DOHH2 (cell line): ENCODE measurements around the gene TRMT1L.

Experiments used
- H3F3A ChIP-seq: fragments of 200-600 bp; sonication (generic), shearing (Covaris generic); 2 replicates; pipeline ENCODE4 v1.6.0; 2016; ENCODE audit warnings: antibody characterized with exemption, mild to moderate bottlenecking; ENCODE audit not compliant: control insufficient read depth, insufficient read depth
- H3K27ac ChIP-seq: fragments of 200-600 bp; sonication (generic); 2 replicates; pipeline ENCODE4 v1.5.1; 2014; ENCODE audit warnings: low read depth, mild to moderate bottlenecking, low read length, moderate library complexity
- H3K27me3 ChIP-seq: fragments of 200-600 bp; sonication (generic); 2 replicates; pipeline ENCODE4 v1.6.1; 2014; ENCODE audit warnings: mild to moderate bottlenecking, low read length, mixed read lengths; ENCODE audit not compliant: control insufficient read depth
- H3K36me3 ChIP-seq: fragments of 200-600 bp; sonication (generic); 2 replicates; pipeline ENCODE4 v1.6.1; 2014; ENCODE audit warnings: mild to moderate bottlenecking, low read length, moderate library complexity, mixed read lengths; ENCODE audit not compliant: control insufficient read depth
- H3K4me1 ChIP-seq: fragments of 200-600 bp; sonication (generic); 2 replicates; pipeline ENCODE4 v1.6.1; 2014; ENCODE audit warnings: mild to moderate bottlenecking, low read length, mixed read lengths; ENCODE audit not compliant: control insufficient read depth
- H3K4me2 ChIP-seq: fragments of 200-600 bp; sonication (generic); 2 replicates; pipeline ENCODE4 v1.6.0; 2014; ENCODE audit warnings: mild to moderate bottlenecking, low read length, moderate library complexity
- H3K4me3 ChIP-seq: fragments of 200-600 bp; sonication (generic); 2 replicates; pipeline ENCODE4 v1.5.1; 2014; ENCODE audit warnings: mild to moderate bottlenecking, low read length, mixed read lengths
- H3K79me2 ChIP-seq: fragments of 200-600 bp; sonication (generic); 2 replicates; pipeline ENCODE4 v1.6.1; 2014; ENCODE audit warnings: mild to moderate bottlenecking, low read length, mixed read lengths; ENCODE audit not compliant: control insufficient read depth
- H3K9me2 ChIP-seq: fragments of 200-600 bp; sonication (generic); replicated peaks from 2 replicates; pipeline ENCODE4 v1.6.1; 2014; ENCODE audit warnings: mild to moderate bottlenecking, low read length, mixed read lengths; ENCODE audit not compliant: control insufficient read depth
- H3K9me3 ChIP-seq: fragments of 200-600 bp; sonication (generic); 2 replicates; pipeline ENCODE4 v1.6.1; 2014; ENCODE audit warnings: antibody characterized with exemption, low read length, mixed read lengths; ENCODE audit not compliant: control insufficient read depth, insufficient read depth
- H4K20me1 ChIP-seq: fragments of 200-600 bp; sonication (generic); 2 replicates; pipeline ENCODE4 v1.6.0; 2014; ENCODE audit warnings: low read depth, mild to moderate bottlenecking, antibody characterized with exemption, low read length, moderate library complexity; ENCODE audit not compliant: control insufficient read depth, insufficient read depth
- CTCF ChIP-seq: fragments of 200-600 bp; sonication (generic); IDR thresholded peaks from one replicate; pipeline ENCODE4 v1.5.1; 2014; ENCODE audit warnings: antibody characterized with exemption, mild to moderate bottlenecking, low read depth, low read length; ENCODE audit not compliant: poor library complexity, severe bottlenecking
- EZH2phosphoT487 ChIP-seq: fragments of 200-600 bp; sonication (generic); IDR thresholded peaks from 2 replicates; pipeline ENCODE4 v1.6.1; 2017; ENCODE audit warnings: borderline replicate concordance, mild to moderate bottlenecking, antibody characterized with exemption, low read length, moderate library complexity, mixed read lengths

TRMT1L gene

GRCh38 chr1:185083818-185084217 lies 72.9 kb downstream of the TRMT1L start:
- H4K20me1 ChIP-seq, result no peaks in the 10 kb centered on the region

DNA sequence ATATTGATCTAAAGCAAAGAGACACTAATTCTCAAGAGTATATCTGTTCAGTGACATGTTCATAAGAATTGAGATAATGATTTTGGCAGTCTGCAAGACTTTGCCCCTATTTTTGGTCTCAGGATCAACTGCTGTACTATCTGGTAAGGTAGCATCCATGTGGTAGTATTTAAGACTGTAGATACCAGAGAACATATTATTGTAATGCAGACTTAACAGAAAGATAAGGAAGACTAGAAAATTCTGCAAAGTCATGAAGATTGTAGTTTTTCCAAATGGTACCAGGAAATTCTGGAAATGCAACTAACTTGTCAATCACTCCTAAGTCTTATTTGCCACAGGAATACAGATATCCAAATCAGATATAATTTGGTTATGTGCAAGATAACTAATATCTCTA lies 76.3 kb downstream of the TRMT1L start:
- Histone ChIP-seq H3K36me3 (no peaks in the 10 kb centered on the region), H3K4me2 (no peak overlapping the region), H3K9me2 (no peaks in the 10 kb centered on the region), H4K20me1 (no peaks in the 10 kb centered on the region), H3F3A (no peaks in the 10 kb centered on the region), H3K4me3 (no peak overlapping the region), H3K27ac (no peak overlapping the region), H3K27me3 (no peaks in the 10 kb centered on the region), H3K4me1 (no peaks in the 10 kb centered on the region), H3K9me3 (no peaks in the 10 kb centered on the region), H3K79me2 (peaks cover 87% of the 10 kb centered on the region)
- TF ChIP-seq CTCF, result no peak
- no peak for TF ChIP-seq EZH2phosphoT487

More at GRCh38 chr1:185083818-185084217, 72.9 kb downstream of the TRMT1L start:
- TF ChIP-seq CTCF (no peak), EZH2phosphoT487 (no peak)
- no peak overlapping the region for H3K4me3 ChIP-seq
- no peaks in the 10 kb centered on the region for H3F3A ChIP-seq
- H3K9me2 ChIP-seq, result no peaks in the 10 kb centered on the region
- H3K79me2 ChIP-seq, result peaks cover 68% of the 10 kb centered on the region
- H3K4me1 ChIP-seq, result no peaks in the 10 kb centered on the region
- H3K4me2 ChIP-seq, result no peak overlapping the region
- H3K27ac ChIP-seq, result no peak overlapping the region
- peaks cover 10% of the 10 kb centered on the region for H3K36me3 ChIP-seq
- no peaks in the 10 kb centered on the region for H3K9me3 ChIP-seq
- H3K27me3 ChIP-seq, result no peaks in the 10 kb centered on the region

GRCh38 chr1:185077374-185077773 lies 79.4 kb downstream of the TRMT1L start:
- Histone ChIP-seq H4K20me1 (no peaks in the 10 kb centered on the region), H3K4me1 (no peaks in the 10 kb centered on the region), H3F3A (no peaks in the 10 kb centered on the region), H3K9me3 (no peaks in the 10 kb centered on the region), H3K27ac (no peak overlapping the region), H3K27me3 (no peaks in the 10 kb centered on the region), H3K9me2 (no peaks in the 10 kb centered on the region), H3K36me3 (no peaks in the 10 kb centered on the region), H3K4me2 (no peak overlapping the region), H3K4me3 (no peak overlapping the region), H3K79me2 (peaks cover 91% of the 10 kb centered on the region)
- no peak for TF ChIP-seq EZH2phosphoT487
- no peak for TF ChIP-seq CTCF

GRCh38 chr1:185075476-185075875 lies 81.3 kb downstream of the TRMT1L start:
- Histone ChIP-seq H3K79me2 (peaks cover 92% of the 10 kb centered on the region), H3K36me3 (no peaks in the 10 kb centered on the region), H3K4me2 (no peak overlapping the region), H3K9me2 (no peaks in the 10 kb centered on the region), H3K4me3 (no peak overlapping the region), H3K27me3 (no peaks in the 10 kb centered on the region), H3K4me1 (no peaks in the 10 kb centered on the region), H4K20me1 (no peaks in the 10 kb centered on the region), H3K27ac (no peak overlapping the region), H3K9me3 (no peaks in the 10 kb centered on the region), H3F3A (no peaks in the 10 kb centered on the region)
- TF ChIP-seq CTCF (no peak), EZH2phosphoT487 (no peak)
